Skeletal muscle satellite cell (primary cell): ENCODE results near the gene TAC3.
"Not testable (repeated sequence)": the region's sequence is repeated elsewhere in the genome, so short reads cannot be mapped to it uniquely, and the experiment has no call there.

Experiments used
- H3K27me3 ChIP-seq: 2 replicates; pipeline ENCODE4 v1.7.0; 2013; ENCODE audit warnings: low read length; ENCODE audit not compliant: control insufficient read depth, insufficient read depth
- H3K36me3 ChIP-seq: 2 replicates; pipeline ENCODE4 v1.7.0; 2013; ENCODE audit warnings: mild to moderate bottlenecking, control low read depth, low read length; ENCODE audit not compliant: insufficient read depth
- H3K4me1 ChIP-seq: 2 replicates; pipeline ENCODE4 v1.7.0; 2013; ENCODE audit warnings: low read length; ENCODE audit not compliant: control insufficient read depth, insufficient read depth
- H3K4me2 ChIP-seq: 2 replicates; pipeline ENCODE4 v1.7.0; 2013; ENCODE audit warnings: mild to moderate bottlenecking, low read length
- H3K4me3 ChIP-seq: 2 replicates; pipeline ENCODE4 v1.7.0; 2013; ENCODE audit warnings: low read length
- H3K9ac ChIP-seq: 2 replicates; pipeline ENCODE4 v1.7.0; 2013; ENCODE audit warnings: mild to moderate bottlenecking, low read depth, low read length, moderate library complexity
- H3K9me3 ChIP-seq: replicated peaks from 2 replicates; pipeline ENCODE4 v1.7.0; 2013; ENCODE audit warnings: mild to moderate bottlenecking, control low read depth, low read length

TAC3 gene

DNA sequence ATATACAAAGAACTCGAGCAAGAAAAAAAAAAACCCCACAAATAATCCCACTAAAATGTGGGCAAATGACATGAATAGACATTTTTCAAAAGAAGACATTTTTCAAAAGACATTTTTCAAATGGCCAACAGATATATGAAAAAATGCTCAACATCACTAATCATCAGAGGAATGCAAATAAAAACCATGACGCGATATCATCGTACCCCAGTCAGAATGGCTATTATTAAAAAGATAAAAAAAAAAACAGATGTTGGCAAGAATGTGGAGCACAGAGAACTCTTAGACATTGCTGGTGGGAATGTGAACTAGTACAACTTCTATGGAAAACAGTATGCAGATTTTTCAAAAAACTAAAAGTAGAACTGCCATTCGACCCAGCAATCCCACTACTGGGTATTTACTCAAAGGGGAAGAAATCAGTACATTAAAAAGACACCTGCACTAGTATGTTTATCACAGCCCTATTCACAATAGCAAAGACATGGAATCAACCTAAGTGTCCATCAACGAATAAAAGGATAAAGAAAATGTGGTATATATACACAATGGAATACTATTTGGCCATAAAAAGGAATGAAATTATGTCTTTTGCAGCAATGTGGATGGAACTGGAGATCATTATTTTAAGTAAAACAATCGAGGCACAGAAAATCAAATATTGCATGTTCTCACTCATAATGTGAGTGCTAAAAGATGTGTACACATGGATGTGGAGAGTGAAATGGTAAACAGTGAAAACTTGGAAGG lies 26.3 kb downstream of the TAC3 start:
- no peaks in the 10 kb centered on the region for H3K4me1 ChIP-seq
- H3K36me3 ChIP-seq = no peaks in the 10 kb centered on the region
- H3K27me3 ChIP-seq = peaks cover 6% of the 10 kb centered on the region
- no peak overlapping the region for H3K9ac ChIP-seq
- H3K4me2 ChIP-seq = no peak overlapping the region
- H3K4me3 ChIP-seq = no peak overlapping the region
- H3K9me3 ChIP-seq = no peaks in the 10 kb centered on the region

DNA sequence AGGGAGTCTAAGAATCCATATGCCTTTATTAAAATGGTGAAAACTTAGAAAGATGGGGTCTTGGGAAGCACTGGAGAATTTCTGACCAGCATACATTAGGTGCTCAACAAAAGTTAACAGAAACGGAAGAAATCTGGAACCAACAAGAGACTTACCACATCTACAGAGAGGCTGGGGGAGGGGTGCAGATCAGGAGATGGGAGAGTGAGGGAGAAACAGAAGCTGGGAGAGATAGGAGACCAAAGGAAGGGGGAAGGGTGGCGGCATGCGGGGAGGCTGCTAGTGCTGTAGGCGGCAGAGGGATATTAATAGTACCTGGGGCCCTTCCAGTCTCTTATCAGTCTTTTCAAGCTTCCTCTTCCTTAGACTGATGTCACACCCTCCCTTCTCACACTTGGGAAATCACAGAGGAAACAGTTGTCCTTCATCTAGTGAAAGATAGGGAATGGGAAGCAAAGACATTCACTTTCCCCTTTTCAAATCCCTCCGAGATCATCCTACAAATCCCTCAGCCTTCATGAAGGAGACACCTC lies 28.1 kb downstream of the TAC3 start:
- H3K4me1 ChIP-seq = no peaks in the 10 kb centered on the region
- H3K9ac ChIP-seq = no peak overlapping the region
- H3K4me3 ChIP-seq = no peak overlapping the region
- no peak overlapping the region for H3K4me2 ChIP-seq
- peaks cover 6% of the 10 kb centered on the region for H3K27me3 ChIP-seq
- H3K9me3 ChIP-seq = no peaks in the 10 kb centered on the region
- no peaks in the 10 kb centered on the region for H3K36me3 ChIP-seq

DNA sequence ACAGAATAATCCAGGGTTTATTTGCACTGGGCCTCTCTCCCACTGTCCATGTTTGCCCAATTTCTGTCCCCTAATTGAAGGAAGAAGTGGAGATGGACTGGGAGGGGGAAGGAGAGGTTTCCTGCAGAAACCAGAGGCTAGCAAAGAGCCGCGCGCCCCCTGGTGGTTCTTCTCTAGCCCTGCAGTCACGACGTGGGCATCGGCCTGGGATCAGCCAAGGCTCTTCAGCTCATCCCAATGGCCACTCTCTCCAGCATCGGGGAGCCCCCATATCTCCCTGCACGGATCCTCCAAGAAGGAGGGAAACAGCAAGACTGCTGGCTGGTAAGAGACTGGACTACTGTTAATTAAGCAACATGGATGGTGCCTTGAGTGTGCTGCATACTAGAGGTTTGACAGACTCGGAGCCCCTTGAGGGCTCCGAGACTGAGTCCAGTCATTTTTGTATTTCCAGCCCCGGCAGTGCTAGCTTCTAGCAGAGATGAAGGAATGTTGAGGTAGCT lies 28.7 kb downstream of the TAC3 start:
- H3K9ac ChIP-seq = no peak overlapping the region

DNA sequence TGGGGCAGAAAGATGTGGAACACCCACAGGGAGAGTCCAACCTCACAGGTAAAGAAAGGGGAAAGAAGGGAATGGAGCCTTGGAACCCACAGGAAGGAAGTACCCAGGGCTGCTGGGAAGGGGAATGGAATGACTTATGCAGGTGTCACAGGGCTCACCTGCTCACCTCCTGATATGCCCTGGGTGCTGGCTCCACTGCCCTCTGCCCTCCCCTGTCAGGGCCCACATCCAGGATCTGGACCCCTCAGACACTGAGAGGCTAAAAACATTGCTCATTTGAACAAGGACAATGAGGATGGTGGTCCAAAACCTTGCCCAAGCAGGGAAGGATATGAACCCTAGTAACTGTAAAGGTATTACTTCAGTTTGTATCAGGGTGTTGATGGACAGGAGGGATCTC lies 29.3 kb downstream of the TAC3 start:
- Histone ChIP-seq H3K27me3 (peaks cover 6% of the 10 kb centered on the region), H3K4me1 (no peaks in the 10 kb centered on the region), H3K36me3 (no peaks in the 10 kb centered on the region), H3K9ac (no peak overlapping the region), H3K9me3 (no peaks in the 10 kb centered on the region), H3K4me3 (no peak overlapping the region), H3K4me2 (no peak overlapping the region)

More for the DNA sequence above, 28.7 kb downstream of the TAC3 start:
- peaks cover 6% of the 10 kb centered on the region for H3K27me3 ChIP-seq
- H3K4me1 ChIP-seq = no peaks in the 10 kb centered on the region
- no peaks in the 10 kb centered on the region for H3K9me3 ChIP-seq
- H3K36me3 ChIP-seq = no peaks in the 10 kb centered on the region
- no peak overlapping the region for H3K4me2 ChIP-seq
- no peak overlapping the region for H3K4me3 ChIP-seq

DNA sequence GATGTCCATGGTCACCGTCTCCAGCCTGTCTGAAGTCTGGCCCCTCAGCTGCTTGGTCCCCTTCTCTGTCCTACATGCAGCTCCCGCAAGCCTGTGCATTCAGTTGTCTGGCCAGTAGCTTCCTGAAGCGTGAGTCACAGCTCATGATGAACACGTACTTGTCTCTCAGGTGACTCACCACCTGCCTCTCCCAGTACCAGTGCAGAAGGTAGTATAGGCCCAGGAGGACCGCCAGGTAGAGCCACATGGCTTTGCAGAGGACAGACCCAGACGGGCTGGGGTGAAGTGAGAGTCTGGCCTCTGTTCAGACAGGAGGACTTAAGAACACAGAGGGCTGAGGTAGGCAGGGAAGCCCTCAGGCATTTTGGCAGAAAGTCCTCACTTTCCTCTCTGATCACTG lies 30.6 kb downstream of the TAC3 start:
- H3K4me1 ChIP-seq, H3K9me3 ChIP-seq, H3K4me2 ChIP-seq, H3K36me3 ChIP-seq, H3K9ac ChIP-seq, H3K4me3 ChIP-seq, H3K27me3 ChIP-seq: not testable (repeated sequence)

DNA sequence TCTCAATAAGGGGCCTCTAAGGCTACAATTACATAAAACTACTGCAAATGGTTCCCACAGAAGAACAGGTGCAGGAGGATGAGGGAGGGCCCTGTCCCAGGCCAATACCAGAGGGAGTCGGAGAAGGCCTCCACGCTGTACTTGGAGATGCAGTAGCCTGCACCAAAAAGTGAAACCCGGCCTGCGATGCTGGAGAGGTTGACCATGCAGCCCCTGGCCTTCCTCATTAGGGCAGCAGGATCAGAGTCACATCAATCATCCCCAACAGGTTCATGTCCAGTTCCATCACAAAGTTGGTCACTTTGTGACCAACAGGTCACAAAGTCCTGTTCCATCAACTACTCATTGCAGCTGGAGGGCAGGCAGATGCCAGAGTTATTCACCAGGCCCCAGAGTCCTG lies 32.9 kb downstream of the TAC3 start:
- Histone ChIP-seq H3K4me1 (no peaks in the 10 kb centered on the region), H3K4me2 (no peak overlapping the region), H3K27me3 (no peaks in the 10 kb centered on the region), H3K4me3 (no peak overlapping the region), H3K9ac (no peak overlapping the region), H3K36me3 (no peaks in the 10 kb centered on the region), H3K9me3 (no peaks in the 10 kb centered on the region)

DNA sequence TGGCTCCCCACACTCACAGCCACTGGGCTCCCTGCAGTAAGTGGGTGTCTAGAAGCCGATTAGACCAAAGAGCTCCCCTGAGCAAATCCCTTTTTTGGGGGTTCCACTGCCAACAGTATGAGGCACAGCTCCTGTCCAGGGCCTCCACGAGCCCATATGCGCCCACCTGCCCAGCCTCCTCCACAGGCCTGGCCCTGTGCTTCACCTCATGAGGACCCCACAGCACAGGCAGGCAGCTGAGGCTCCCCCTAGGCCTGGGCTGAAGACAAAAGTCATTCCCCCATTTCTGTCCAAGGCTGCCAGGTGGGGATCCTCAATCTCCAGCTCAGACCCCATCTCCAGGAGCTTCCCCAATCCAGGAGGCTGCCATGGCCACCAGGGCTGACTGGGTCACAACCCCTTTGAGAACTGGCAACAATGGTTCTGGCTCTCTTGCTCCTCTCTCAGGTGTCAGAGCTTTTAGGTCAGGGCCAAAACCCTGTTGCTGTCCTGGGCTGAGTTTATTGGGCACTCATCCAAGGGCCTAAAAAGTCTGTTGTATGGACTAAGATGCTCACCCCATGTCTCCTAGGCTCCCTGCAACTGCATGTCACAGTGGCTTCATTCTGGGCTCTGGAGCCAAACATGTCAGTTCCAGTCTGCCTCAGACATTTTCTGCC lies 33.6 kb downstream of the TAC3 start:
- not testable (repeated sequence) for H3K27me3 ChIP-seq, H3K36me3 ChIP-seq, H3K9ac ChIP-seq, H3K9me3 ChIP-seq, H3K4me3 ChIP-seq, H3K4me1 ChIP-seq, H3K4me2 ChIP-seq

DNA sequence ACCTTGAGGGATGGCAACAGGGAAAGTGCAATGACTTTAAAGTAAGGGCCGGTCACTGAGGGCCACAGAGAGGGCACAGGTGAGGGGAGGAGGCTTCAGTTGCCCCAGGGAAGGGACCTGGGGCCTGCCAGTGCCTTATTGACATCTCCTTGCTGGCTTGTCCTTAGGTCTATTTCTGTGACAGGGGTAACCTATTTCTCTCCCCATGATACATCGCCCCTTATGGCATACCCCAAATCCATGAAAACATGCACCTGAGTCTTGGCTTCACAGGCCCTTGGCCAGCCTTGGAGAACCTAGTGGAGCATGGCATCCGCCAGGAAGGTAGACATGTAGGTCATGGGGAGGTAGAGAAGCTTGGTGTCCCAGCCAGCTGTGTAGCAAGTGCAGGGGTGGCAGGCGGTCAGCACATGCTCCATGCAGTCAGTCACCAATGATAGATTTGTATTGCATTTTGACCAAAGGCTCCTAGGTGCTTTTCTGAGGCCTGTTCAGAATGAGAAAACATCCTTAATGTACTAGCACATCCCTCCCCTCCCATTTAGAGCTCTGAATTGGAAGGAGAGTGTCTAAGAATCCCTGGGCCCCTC lies 35.3 kb downstream of the TAC3 start:
- Histone ChIP-seq H3K4me1 (no peaks in the 10 kb centered on the region), H3K4me2 (no peak overlapping the region), H3K9me3 (no peaks in the 10 kb centered on the region), H3K9ac (no peak overlapping the region), H3K4me3 (no peak overlapping the region), H3K36me3 (no peaks in the 10 kb centered on the region), H3K27me3 (no peaks in the 10 kb centered on the region)

DNA sequence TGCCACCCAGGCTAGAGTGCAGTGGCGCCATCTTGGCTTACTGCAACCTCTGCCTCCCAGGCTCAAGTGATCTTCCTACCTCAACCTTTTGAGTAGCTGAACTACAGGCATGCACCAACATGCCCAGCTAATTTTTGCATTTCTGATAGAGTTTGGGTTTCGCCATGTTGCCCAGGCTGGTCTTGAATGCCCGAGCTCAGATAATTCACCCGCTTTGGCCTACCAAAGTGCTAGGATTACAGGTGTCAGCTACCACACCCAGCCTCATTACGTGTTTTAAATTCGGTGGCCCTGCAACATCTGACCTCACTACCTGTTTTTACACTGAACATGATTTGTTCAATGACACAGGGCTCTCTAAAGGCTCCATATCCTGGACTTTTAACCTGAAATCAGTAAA lies 36.1 kb downstream of the TAC3 start:
- Histone ChIP-seq H3K4me2 (no peak overlapping the region), H3K9ac (no peak overlapping the region), H3K4me1 (no peaks in the 10 kb centered on the region), H3K4me3 (no peak overlapping the region), H3K9me3 (no peaks in the 10 kb centered on the region), H3K27me3 (no peaks in the 10 kb centered on the region), H3K36me3 (no peaks in the 10 kb centered on the region)

DNA sequence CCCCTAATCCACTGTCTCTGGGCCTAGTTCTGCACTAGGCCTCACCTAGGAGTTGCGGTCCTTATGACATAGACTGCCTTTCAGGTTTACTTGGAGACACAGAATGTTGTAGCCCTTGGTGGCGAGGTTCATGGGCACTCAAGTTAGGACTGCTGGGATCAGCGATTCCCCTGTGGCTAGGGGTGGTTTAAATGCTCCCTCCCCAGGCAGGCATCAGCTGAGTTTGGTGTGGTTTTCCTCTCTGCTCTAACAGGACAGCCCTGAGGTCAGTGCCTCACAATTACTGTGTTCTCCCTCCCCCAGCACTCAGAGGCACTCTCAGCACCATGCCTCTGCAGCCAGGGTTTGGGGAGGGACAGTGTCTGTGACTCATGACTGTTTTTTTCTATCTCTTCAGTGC lies 36.7 kb downstream of the TAC3 start:
- H3K9me3 ChIP-seq = no peaks in the 10 kb centered on the region
- no peaks in the 10 kb centered on the region for H3K4me1 ChIP-seq
- no peak overlapping the region for H3K4me3 ChIP-seq
- H3K9ac ChIP-seq = no peak overlapping the region
- no peaks in the 10 kb centered on the region for H3K36me3 ChIP-seq
- H3K4me2 ChIP-seq = no peak overlapping the region
- peaks cover 4% of the 10 kb centered on the region for H3K27me3 ChIP-seq

DNA sequence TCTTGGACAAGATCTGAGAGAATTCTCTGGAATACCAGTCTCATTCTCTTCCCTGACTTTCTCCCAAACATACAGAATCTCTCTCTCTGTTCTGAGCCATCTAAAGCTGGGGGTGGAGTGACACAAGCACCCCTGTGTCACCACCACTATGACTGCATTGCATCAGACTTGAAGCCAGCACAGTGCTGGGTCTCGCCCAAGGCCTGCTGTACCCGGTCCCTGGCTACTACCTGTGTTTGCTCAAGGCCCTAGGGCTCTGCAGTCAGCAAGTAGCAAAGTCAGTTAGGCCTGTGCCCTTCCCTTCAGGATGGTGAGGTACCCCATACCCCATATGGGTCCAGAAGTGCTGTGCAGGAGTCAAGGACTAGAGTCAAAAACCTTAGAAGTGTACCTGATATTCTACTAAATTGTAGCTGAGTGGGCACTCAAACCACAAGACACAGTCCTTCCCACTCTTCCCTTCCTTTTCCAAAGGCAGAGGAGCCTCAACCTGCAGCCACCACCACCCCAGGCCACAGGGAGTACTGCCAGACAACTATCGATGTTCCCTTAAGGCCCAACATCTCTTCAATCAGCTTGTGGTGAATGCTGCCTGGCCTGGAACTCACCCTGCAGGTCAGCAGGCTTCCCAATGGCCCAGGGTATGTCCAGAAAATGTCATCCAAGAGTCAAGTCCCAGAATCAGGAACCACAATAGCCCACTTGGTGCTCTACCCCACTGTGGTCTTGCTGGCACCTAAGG lies 37.8 kb downstream of the TAC3 start:
- Histone ChIP-seq H3K27me3 (peaks cover 4% of the 10 kb centered on the region), H3K4me1 (no peaks in the 10 kb centered on the region), H3K9ac (no peak overlapping the region), H3K9me3 (no peaks in the 10 kb centered on the region), H3K4me3 (no peak overlapping the region), H3K4me2 (no peak overlapping the region), H3K36me3 (no peaks in the 10 kb centered on the region)
